ENCODE data around the gene ZNF474. TPM values are rescaled to one million over a fixed set of nuclear protein-coding genes. Genes with fewer than 3 reads are reported as not detected.
A peak's percentile ranks its signal among the peaks of the same experiment; 100 is the strongest.

The ZNF474 gene
- total RNA-seq, 1 donor from 2014 or later = not detected

DNA sequence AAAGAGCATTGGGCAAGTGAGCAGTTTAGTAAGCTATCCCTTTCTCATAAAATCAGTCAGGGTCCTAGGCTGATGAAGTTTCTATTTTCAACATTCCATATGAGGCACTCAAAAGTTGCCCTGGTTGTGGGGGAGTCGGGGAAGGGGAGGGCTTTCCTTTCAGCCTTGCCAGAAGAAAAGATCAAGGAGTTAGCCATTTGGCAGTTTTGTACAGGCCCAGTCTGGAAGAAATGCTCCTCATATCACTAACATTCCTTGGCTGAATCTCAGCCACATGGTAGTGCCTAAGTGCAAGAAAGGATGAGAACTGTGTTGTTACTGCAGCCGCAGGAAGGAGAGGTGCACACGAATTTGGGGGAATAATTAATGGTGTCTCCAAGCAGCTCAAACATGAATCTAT is 60.8 kb downstream of the ZNF474 start:
- Mint-ChIP-seq H3K4me1 (no peaks in the 10 kb centered on the region), H3K4me3 (no peak overlapping the region), H3K9me3 (no peaks in the 10 kb centered on the region), H3K27ac (no peak overlapping the region), H3K36me3 (ENCODE audit: low read depth) (no peaks in the 10 kb centered on the region), H3K27me3 (peaks cover 2% of the 10 kb centered on the region)
- no peak for DNase-seq
- intact Hi-C loops (cut with micrococcal nuclease) = loop anchor here (10.0 kb wide), 1 partner anchor 225 kb away; no protein-coding TSS in a partner anchor

GRCh38 chr5:122192497-122193496 is 63.5 kb downstream of the ZNF474 start:
- Mint-ChIP-seq H3K9me3 (no peaks in the 10 kb centered on the region), H3K27me3 (peaks cover 2% of the 10 kb centered on the region), H3K36me3 (ENCODE audit: low read depth) (no peaks in the 10 kb centered on the region), H3K27ac (no peak overlapping the region), H3K4me3 (no peak overlapping the region), H3K4me1 (no peaks in the 10 kb centered on the region)
- intact Hi-C loops (cut with micrococcal nuclease) = loop anchor here (10.0 kb wide), 1 partner anchor 222 kb away; no protein-coding TSS in a partner anchor
- peak; percentile 64 for DNase-seq

- intact Hi-C loops (cut with micrococcal nuclease) = loop anchor here (10.0 kb wide), 1 partner anchor 219 kb away; no protein-coding TSS in a partner anchor
- no peaks in the 10 kb centered on the region for H3K9me3 Mint-ChIP-seq
These were observed 66.6 kb downstream of the ZNF474 start for GRCh38 chr5:122195802-122196394.

GRCh38 chr5:122199146-122199545 is 69.8 kb downstream of the ZNF474 start:
- DNase-seq = no peak
- Mint-ChIP-seq H3K9me3 (no peaks in the 10 kb centered on the region), H3K4me3 (no peak overlapping the region), H3K36me3 (ENCODE audit: low read depth) (no peaks in the 10 kb centered on the region), H3K27ac (no peak overlapping the region), H3K27me3 (no peaks in the 10 kb centered on the region), H3K4me1 (no peaks in the 10 kb centered on the region)
- intact Hi-C loops (cut with micrococcal nuclease) = loop anchor here (10.0 kb wide), 1 partner anchor 216 kb away; no protein-coding TSS in a partner anchor

More at GRCh38 chr5:122195802-122196394, 66.6 kb downstream of the ZNF474 start:
- no peak for DNase-seq
- Mint-ChIP-seq H3K4me1 (no peaks in the 10 kb centered on the region), H3K27ac (no peak overlapping the region), H3K36me3 (ENCODE audit: low read depth) (no peaks in the 10 kb centered on the region), H3K4me3 (no peak overlapping the region), H3K27me3 (peaks cover 2% of the 10 kb centered on the region)

GRCh38 chr5:122200450-122200849 is 71.1 kb downstream of the ZNF474 start:
- H3K36me3 Mint-ChIP-seq (ENCODE audit: low read depth) = no peaks in the 10 kb centered on the region
- intact Hi-C loops (cut with micrococcal nuclease) = no loop called here
- H3K27ac Mint-ChIP-seq = no peak overlapping the region
- H3K27me3 Mint-ChIP-seq = no peaks in the 10 kb centered on the region
- H3K4me1 Mint-ChIP-seq = no peaks in the 10 kb centered on the region
- H3K4me3 Mint-ChIP-seq = no peak overlapping the region
- DNase-seq = no peak
- H3K9me3 Mint-ChIP-seq = no peaks in the 10 kb centered on the region

- intact Hi-C loops (cut with micrococcal nuclease) = no loop called here
- no peaks in the 10 kb centered on the region for H3K27me3 Mint-ChIP-seq
- no peaks in the 10 kb centered on the region for H3K4me1 Mint-ChIP-seq
- DNase-seq = no peak
- no peak overlapping the region for H3K27ac Mint-ChIP-seq
- H3K9me3 Mint-ChIP-seq = no peaks in the 10 kb centered on the region
- H3K36me3 Mint-ChIP-seq (ENCODE audit: low read depth) = no peaks in the 10 kb centered on the region
- no peak overlapping the region for H3K4me3 Mint-ChIP-seq
These were observed 71.5 kb downstream of the ZNF474 start for GRCh38 chr5:122200865-122201264.

DNA sequence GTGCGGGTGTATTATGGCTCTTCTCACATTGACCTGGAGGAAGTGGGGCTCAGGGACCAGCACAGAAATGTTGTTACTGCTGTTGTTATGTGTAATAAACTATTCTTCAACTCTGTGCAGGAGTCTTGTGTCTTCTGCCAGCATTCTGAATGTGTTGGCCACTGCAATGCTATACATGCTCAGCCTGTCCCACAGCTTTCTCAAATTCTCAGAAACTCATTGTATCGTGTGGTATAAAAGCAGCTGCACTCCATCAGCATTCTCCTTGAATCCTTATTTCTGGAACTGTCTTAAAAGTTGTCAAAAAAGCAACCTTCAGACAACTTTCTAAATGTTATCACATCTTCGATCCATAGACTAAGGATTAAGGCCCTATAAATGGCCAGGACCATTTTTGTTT is 72.0 kb downstream of the ZNF474 start:
- no peak overlapping the region for H3K27ac Mint-ChIP-seq
- DNase-seq = no peak
- H3K4me1 Mint-ChIP-seq = no peaks in the 10 kb centered on the region
- intact Hi-C loops (cut with micrococcal nuclease) = no loop called here
- H3K27me3 Mint-ChIP-seq = no peaks in the 10 kb centered on the region
- no peaks in the 10 kb centered on the region for H3K9me3 Mint-ChIP-seq
- no peak overlapping the region for H3K4me3 Mint-ChIP-seq
- H3K36me3 Mint-ChIP-seq (ENCODE audit: low read depth) = no peaks in the 10 kb centered on the region

DNA sequence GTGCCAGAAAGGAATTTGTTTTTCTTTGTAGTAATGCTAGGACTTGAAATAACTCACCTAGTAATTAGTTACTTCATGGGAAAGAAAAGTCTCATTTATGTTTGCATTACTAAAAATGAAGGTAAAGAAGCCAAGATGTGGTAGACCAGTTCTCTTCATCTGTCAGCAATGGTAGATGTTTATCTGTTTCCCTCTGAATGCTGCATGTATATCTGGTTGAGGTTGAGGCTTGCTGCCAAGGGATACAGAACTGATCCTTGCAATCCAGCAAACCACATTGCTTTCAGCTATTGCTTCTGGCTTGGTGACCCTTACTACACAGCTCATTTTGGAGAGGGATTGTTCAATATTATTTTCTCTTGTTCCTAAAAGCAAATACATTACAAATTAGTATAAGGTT is 73.6 kb downstream of the ZNF474 start:
- H3K4me1 Mint-ChIP-seq = no peaks in the 10 kb centered on the region
- peaks cover 3% of the 10 kb centered on the region for H3K9me3 Mint-ChIP-seq
- no peak overlapping the region for H3K27ac Mint-ChIP-seq
- H3K4me3 Mint-ChIP-seq = no peak overlapping the region
- intact Hi-C loops (cut with micrococcal nuclease) = no loop called here
- H3K27me3 Mint-ChIP-seq = no peaks in the 10 kb centered on the region
- DNase-seq = no peak
- H3K36me3 Mint-ChIP-seq (ENCODE audit: low read depth) = no peaks in the 10 kb centered on the region

Other genes with a start within 250 kb of the ZNF474 start
- gene SRFBP1, start 167.6 kb upstream of the ZNF474 start, total RNA-seq = 18.3 and 18.9 TPM in 2 replicates
- 0.05 TPM in 1 of 2 replicates, not detected in the other for gene LOX, start 51.3 kb upstream of the ZNF474 start, total RNA-seq
- gene SNCAIP, start 182.7 kb downstream of the ZNF474 start, total RNA-seq = not detected in 2 replicates

Data from activated CD4-positive, alpha-beta T cell treated with anti-CD3 and anti-CD28 coated beads, Interleukin-2, amount 10 ng/mL, durations not matched to agents 24 days and 14 days (primary cell).